AG09319 (cell line): ENCODE measurements around the gene DAPK2.
A peak's percentile ranks its signal among the peaks of the same experiment; 100 is the strongest.

ENCODE experiments used
- DNase-seq: peaks from one replicate; pipeline ENCODE4 v3.0.0-alpha.2; 2010; ENCODE audit warnings: low read depth; ENCODE audit errors: extremely low read depth
- CTCF ChIP-seq: IDR thresholded peaks from 2 replicates; pipeline ENCODE4 v1.5.1; 2011; ENCODE audit warnings: low read depth, mild to moderate bottlenecking, inconsistent platforms, low read length, moderate library complexity

Gene DAPK2

GRCh38 chr15:63939531-63940130 is 106.7 kb downstream of the DAPK2 start:
- DNase-seq: peak; percentile 45

GRCh38 chr15:63938486-63939061 is 107.7 kb downstream of the DAPK2 start:
- DNase-seq: no peak

More at GRCh38 chr15:63939531-63940130, 106.7 kb downstream of the DAPK2 start:
- no peak for TF ChIP-seq CTCF

GRCh38 chr15:63933522-63933921 is 112.8 kb downstream of the DAPK2 start:
- no peak for DNase-seq
- TF ChIP-seq CTCF: no peak

More at GRCh38 chr15:63938486-63939061, 107.7 kb downstream of the DAPK2 start:
- TF ChIP-seq CTCF: no peak

- no peak for DNase-seq
- no peak for TF ChIP-seq CTCF
Observed at GRCh38 chr15:63931556-63931955, 114.7 kb downstream of the DAPK2 start.

- no peak for TF ChIP-seq CTCF
- DNase-seq: no peak
Observed at GRCh38 chr15:63930034-63930433, 116.3 kb downstream of the DAPK2 start.

- no peak for TF ChIP-seq CTCF
- no peak for DNase-seq
Observed at GRCh38 chr15:63928185-63928842, 118.0 kb downstream of the DAPK2 start.

- no peak for DNase-seq
- TF ChIP-seq CTCF: no peak
Observed at GRCh38 chr15:63923993-63924950, 122.0 kb downstream of the DAPK2 start.
